Activated CD4-positive, alpha-beta memory T cell treated with anti-CD3 and anti-CD28 coated beads for 36 hours (primary cell): Measurements from ENCODE around the gene BEND3. TPM values are rescaled to one million over a fixed set of nuclear protein-coding genes. Genes with fewer than 3 reads are reported as not detected.
"Not testable (repeated sequence)": the region's sequence is repeated elsewhere in the genome, so short reads cannot be mapped to it uniquely, and the experiment has no call there.

ENCODE experiments used
- CTCF ChIA-PET: fragments of 350-600 bp; sonication (Branson Sonifier 250); formaldehyde crosslinking; loops from one replicate; lab custom pipeline; 2021; ENCODE audit warnings: antibody characterized with exemption, inconsistent platforms; lab: Charles Lee
- POLR2A ChIA-PET: fragments of 350-600 bp; sonication (Branson Sonifier 250); formaldehyde crosslinking; loops from one replicate; lab custom pipeline; 2021; ENCODE audit warnings: antibody characterized with exemption; lab: Charles Lee
- DNase-seq: peaks from one replicate; pipeline ENCODE4 v3.0.0-alpha.2; 2020
- H3K27ac Mint-ChIP-seq: one replicate; pipeline ENCODE4 v1.8.0; 2021; ENCODE audit warnings: mixed read lengths
- H3K27me3 Mint-ChIP-seq: one replicate; pipeline ENCODE4 v1.8.0; 2021; ENCODE audit warnings: mixed read lengths
- H3K36me3 Mint-ChIP-seq: one replicate; pipeline ENCODE4 v1.8.0; 2021; ENCODE audit warnings: mixed read lengths
- H3K4me1 Mint-ChIP-seq: one replicate; pipeline ENCODE4 v1.8.0; 2021; ENCODE audit warnings: low read depth, mixed read lengths
- H3K4me3 Mint-ChIP-seq: one replicate; pipeline ENCODE4 v1.8.0; 2021; ENCODE audit warnings: mild to moderate bottlenecking, mixed read lengths
- H3K9me3 Mint-ChIP-seq: one replicate; pipeline ENCODE4 v1.8.0; 2021; ENCODE audit warnings: mixed read lengths
- intact Hi-C: fragments of 100-400 bp; cut with micrococcal nuclease; formaldehyde crosslinking; loops from one replicate; pipeline ENCODE4 v1.15.1; 2023
- total RNA-seq, 2 experiments: library from RNA; stranded (reverse); gene quantifications; one replicate each; pipeline ENCODE4 v1.2.3, GENCODE V29; 2021

Gene BEND3
- total RNA-seq, 2 experiments from 2014 or later = 4.4 to 4.5 TPM

DNA sequence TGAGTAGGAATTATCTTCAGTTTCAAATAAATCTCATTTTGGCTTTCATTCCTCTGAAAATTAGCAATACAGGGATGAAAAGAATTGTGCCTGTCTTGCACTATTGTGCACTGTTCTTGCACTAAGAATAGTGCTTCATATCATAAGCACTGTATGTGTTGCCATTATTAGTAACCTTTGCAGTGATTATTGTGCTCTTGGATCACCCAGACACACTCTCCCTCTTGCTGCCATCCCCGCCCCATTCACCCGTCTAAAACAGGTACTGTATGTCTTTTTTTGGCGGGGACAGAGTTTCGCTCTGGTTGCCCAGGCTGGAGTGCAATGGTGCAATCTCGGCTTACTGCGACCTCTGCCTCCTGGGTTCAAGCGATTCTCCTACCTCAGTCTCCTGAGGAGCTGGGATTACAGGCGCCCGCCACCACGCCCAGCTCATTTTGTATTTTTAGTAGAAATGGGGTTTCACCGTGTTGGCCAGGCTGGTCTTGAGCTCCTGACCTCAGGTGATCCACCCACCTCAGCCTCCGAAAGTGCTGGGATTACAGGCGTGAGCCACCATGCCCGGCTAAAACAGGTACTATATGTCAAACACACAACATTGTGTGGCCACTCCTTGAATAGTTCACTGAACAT lies 19.8 kb upstream of the BEND3 start:
- not testable (repeated sequence) for DNase-seq, H3K4me1 Mint-ChIP-seq, H3K27ac Mint-ChIP-seq, H3K4me3 Mint-ChIP-seq, H3K27me3 Mint-ChIP-seq, H3K9me3 Mint-ChIP-seq, H3K36me3 Mint-ChIP-seq
- ChIA-PET POLR2A (interaction anchor here (0.6 kb wide), 1 partner anchor 97 kb away, joined by 3 read pairs; no protein-coding TSS in a partner anchor), CTCF (interaction anchor here (0.6 kb wide), 1 partner anchor 95 kb away, joined by 4 read pairs; no protein-coding TSS in a partner anchor)
- intact Hi-C loops = loop anchor here (10.0 kb wide), 1 partner anchor 540 kb away; no protein-coding TSS in a partner anchor

GRCh38 chr6:107132330-107132954 lies 17.1 kb upstream of the BEND3 start:
- peak; percentile 19 for DNase-seq
- Mint-ChIP-seq H3K27me3 (no peaks in the 10 kb centered on the region), H3K9me3 (no peaks in the 10 kb centered on the region), H3K27ac (no peak overlapping the region), H3K4me3 (no peak overlapping the region), H3K4me1 (no peaks in the 10 kb centered on the region), H3K36me3 (no peaks in the 10 kb centered on the region)
- intact Hi-C loops = loop anchor here (10.0 kb wide), 1 partner anchor 542 kb away; no protein-coding TSS in a partner anchor
- ChIA-PET POLR2A (no interaction called here), CTCF (interaction anchor here (0.6 kb wide), 1 partner anchor 456 kb away, joined by 3 read pairs; no protein-coding TSS in a partner anchor)

GRCh38 chr6:107129370-107129925 lies 14.1 kb upstream of the BEND3 start:
- ChIA-PET POLR2A (no interaction called here), CTCF (no interaction called here)
- H3K9me3 Mint-ChIP-seq = no peaks in the 10 kb centered on the region
- intact Hi-C loops = no loop called here
- DNase-seq = no peak
- H3K27me3 Mint-ChIP-seq = no peaks in the 10 kb centered on the region
- no peaks in the 10 kb centered on the region for H3K36me3 Mint-ChIP-seq
- no peaks in the 10 kb centered on the region for H3K4me1 Mint-ChIP-seq
- H3K4me3 Mint-ChIP-seq = no peak overlapping the region
- H3K27ac Mint-ChIP-seq = no peak overlapping the region

DNA sequence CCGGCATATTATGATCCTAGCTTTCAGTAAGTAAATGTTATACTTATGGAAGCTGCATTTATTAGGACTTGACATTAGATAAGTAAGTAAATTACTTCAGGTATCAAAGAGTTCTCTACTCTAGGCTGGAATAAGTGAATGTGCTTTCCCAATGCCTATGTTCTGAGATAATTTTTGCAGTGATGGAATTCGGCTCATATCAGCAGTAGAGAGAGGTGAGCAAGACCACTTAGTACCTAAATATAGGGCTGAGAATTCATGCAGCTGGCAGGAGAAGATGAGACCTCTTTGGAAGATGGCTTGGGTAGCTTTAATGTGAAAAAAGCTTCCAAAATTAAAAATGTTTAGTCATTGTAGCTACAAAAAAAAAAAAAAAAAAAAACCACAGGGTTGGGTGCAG lies 13.3 kb upstream of the BEND3 start:
- Mint-ChIP-seq H3K36me3 (no peaks in the 10 kb centered on the region), H3K4me3 (no peak overlapping the region), H3K27me3 (no peaks in the 10 kb centered on the region), H3K4me1 (no peaks in the 10 kb centered on the region), H3K9me3 (no peaks in the 10 kb centered on the region), H3K27ac (no peak overlapping the region)
- intact Hi-C loops = no loop called here
- DNase-seq = no peak
- ChIA-PET POLR2A (no interaction called here), CTCF (no interaction called here)

DNA sequence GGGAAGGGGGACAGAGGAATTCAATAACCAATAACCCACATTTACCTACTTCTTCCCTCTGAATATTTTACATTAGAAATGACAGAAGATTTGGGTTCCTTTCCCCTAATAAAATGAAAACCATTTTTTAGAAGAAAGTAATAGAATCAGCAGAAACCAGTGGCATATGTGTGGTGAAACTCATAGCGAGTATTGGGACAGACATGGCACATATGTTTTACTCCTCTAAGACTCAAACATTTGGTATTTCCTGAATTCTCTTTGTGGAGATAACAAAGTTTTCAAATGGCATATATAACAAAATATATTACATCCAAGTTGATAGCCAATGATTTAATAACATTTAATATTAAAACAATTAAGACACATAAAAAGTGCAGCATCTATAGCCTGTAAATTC lies 12.9 kb upstream of the BEND3 start:
- H3K4me1 Mint-ChIP-seq = no peaks in the 10 kb centered on the region
- intact Hi-C loops = no loop called here
- no peaks in the 10 kb centered on the region for H3K9me3 Mint-ChIP-seq
- no peak overlapping the region for H3K4me3 Mint-ChIP-seq
- POLR2A ChIA-PET = no interaction called here
- DNase-seq = no peak
- H3K36me3 Mint-ChIP-seq = no peaks in the 10 kb centered on the region
- CTCF ChIA-PET = no interaction called here
- H3K27ac Mint-ChIP-seq = no peak overlapping the region
- no peaks in the 10 kb centered on the region for H3K27me3 Mint-ChIP-seq

DNA sequence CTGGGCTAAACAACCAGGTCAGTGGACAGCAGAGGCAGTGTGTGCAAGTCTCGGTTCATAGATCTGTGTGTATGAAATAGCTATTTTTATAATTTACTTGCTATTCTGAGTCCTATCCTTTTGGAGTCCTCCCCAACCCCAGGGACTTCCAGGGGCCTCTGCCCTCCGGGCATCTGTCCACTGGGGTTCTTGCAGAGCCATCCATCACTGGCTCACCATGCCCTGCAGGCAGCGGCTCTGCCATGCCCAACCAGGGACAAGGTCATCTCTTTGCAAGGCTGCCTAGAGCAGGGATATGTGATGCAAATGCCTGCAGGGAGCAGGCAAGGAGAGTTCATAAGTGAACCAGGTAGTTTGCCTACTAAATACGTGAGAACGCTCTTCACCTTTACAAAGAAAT lies 10.5 kb upstream of the BEND3 start:
- intact Hi-C loops = no loop called here
- ChIA-PET POLR2A (no interaction called here), CTCF (interaction anchor here (1.0 kb wide), 1 partner anchor 10 kb away, joined by 3 read pairs; the partner anchor contains the start of gene BEND3)
- H3K4me1 Mint-ChIP-seq = no peaks in the 10 kb centered on the region
- no peaks in the 10 kb centered on the region for H3K36me3 Mint-ChIP-seq
- no peaks in the 10 kb centered on the region for H3K9me3 Mint-ChIP-seq
- no peak for DNase-seq
- no peak overlapping the region for H3K4me3 Mint-ChIP-seq
- no peak overlapping the region for H3K27ac Mint-ChIP-seq
- no peaks in the 10 kb centered on the region for H3K27me3 Mint-ChIP-seq

DNA sequence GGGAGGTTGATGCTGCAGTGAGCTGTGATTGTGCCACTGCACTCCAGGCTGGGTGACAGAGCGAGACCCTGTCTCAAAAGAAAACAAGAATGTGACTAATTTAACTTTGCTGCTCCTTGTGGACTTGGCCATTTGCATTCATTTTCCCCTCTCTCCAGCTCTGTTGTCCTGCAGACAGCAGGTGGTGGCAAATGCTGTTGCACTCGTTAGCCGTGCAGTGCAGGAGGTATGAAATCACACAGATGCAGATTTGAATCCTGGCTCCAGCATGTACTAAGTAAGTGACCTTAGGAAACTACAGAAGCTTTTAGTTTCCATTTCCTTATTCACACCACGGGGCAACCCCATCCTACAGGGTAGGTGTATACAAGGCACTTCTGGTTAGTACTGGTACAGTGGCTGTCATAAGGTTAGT lies 9.6 kb upstream of the BEND3 start:
- no peak for DNase-seq
- no peak overlapping the region for H3K27ac Mint-ChIP-seq
- no peaks in the 10 kb centered on the region for H3K27me3 Mint-ChIP-seq
- no peak overlapping the region for H3K4me3 Mint-ChIP-seq
- no peaks in the 10 kb centered on the region for H3K4me1 Mint-ChIP-seq
- intact Hi-C loops = no loop called here
- H3K36me3 Mint-ChIP-seq = no peaks in the 10 kb centered on the region
- ChIA-PET CTCF (interaction anchor here (0.8 kb wide), 1 partner anchor 9 kb away, joined by 3 read pairs; the partner anchor contains the start of gene BEND3), POLR2A (no interaction called here)
- H3K9me3 Mint-ChIP-seq = no peaks in the 10 kb centered on the region

- DNase-seq = no peak
- no peaks in the 10 kb centered on the region for H3K9me3 Mint-ChIP-seq
- H3K27me3 Mint-ChIP-seq = no peaks in the 10 kb centered on the region
- CTCF ChIA-PET = no interaction called here
- POLR2A ChIA-PET = no interaction called here
- no peak overlapping the region for H3K27ac Mint-ChIP-seq
- H3K4me1 Mint-ChIP-seq = no peaks in the 10 kb centered on the region
- intact Hi-C loops = no loop called here
- H3K4me3 Mint-ChIP-seq = no peak overlapping the region
- H3K36me3 Mint-ChIP-seq = no peaks in the 10 kb centered on the region
Observed at GRCh38 chr6:107123501-107123900, 8.2 kb upstream of the BEND3 start.

GRCh38 chr6:107122748-107123147 lies 7.4 kb upstream of the BEND3 start:
- CTCF ChIA-PET = no interaction called here
- Mint-ChIP-seq H3K9me3 (no peaks in the 10 kb centered on the region), H3K27me3 (no peaks in the 10 kb centered on the region), H3K36me3 (no peaks in the 10 kb centered on the region), H3K4me3 (no peak overlapping the region), H3K4me1 (no peaks in the 10 kb centered on the region), H3K27ac (no peak overlapping the region)
- POLR2A ChIA-PET = no interaction called here
- intact Hi-C loops = no loop called here
- no peak for DNase-seq

DNA sequence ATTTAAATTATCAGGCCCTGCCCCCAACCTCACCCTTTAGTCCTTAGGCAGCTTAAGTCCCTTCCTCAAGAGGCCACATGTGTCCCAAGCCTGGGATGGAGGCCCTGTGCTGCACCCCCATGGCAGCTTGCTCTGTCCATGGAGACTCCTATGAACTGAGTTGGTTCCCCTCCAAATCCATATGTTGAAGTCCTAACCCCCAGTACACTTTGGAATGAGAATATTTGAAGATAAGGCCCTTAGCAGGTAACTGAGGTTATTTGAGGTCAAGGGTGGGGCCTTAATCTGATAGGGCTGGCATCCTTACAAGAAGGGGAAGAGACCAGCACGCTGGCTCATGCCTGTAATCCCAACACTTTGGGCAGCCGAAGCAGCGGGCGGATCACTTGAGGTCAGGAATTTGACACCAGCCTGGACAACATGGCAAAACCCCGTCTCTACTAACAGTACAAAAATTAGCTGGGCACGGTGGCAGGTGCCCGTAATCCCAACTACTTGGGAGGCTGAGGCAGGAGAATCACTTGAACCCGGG lies 6.7 kb upstream of the BEND3 start:
- Mint-ChIP-seq H3K4me1 (no peaks in the 10 kb centered on the region), H3K27me3 (peaks cover 1% of the 10 kb centered on the region), H3K9me3 (no peaks in the 10 kb centered on the region), H3K36me3 (no peaks in the 10 kb centered on the region), H3K27ac (no peak overlapping the region), H3K4me3 (no peak overlapping the region)
- no peak for DNase-seq
- intact Hi-C loops = no loop called here
- ChIA-PET POLR2A (no interaction called here), CTCF (no interaction called here)

DNA sequence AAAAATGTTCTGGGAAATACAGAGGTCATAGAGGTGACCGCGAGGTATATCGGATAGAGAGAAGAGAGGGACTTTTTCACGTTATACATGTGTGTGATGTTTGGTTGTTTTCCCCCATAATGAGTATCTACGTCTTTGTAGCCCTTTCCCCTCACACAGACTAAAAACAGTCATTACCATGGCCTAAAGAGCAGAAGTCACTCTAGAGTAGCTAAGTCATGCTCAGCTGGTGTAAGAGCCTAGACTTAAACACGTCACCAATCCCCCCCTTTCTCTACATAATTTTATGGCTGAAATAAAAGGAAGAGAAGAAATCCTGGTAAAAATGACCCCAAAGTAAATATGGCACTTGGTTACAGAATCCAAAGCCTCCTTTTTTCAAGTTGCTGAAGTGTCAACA lies 6.0 kb upstream of the BEND3 start:
- Mint-ChIP-seq H3K27me3 (peaks cover 7% of the 10 kb centered on the region), H3K4me1 (peaks cover 6% of the 10 kb centered on the region), H3K9me3 (no peaks in the 10 kb centered on the region), H3K36me3 (no peaks in the 10 kb centered on the region), H3K27ac (no peak overlapping the region), H3K4me3 (no peak overlapping the region)
- POLR2A ChIA-PET = no interaction called here
- no peak for DNase-seq
- intact Hi-C loops = no loop called here
- CTCF ChIA-PET = interaction anchor here (0.6 kb wide), 1 partner anchor 34 kb away, joined by 3 read pairs; no protein-coding TSS in a partner anchor

DNA sequence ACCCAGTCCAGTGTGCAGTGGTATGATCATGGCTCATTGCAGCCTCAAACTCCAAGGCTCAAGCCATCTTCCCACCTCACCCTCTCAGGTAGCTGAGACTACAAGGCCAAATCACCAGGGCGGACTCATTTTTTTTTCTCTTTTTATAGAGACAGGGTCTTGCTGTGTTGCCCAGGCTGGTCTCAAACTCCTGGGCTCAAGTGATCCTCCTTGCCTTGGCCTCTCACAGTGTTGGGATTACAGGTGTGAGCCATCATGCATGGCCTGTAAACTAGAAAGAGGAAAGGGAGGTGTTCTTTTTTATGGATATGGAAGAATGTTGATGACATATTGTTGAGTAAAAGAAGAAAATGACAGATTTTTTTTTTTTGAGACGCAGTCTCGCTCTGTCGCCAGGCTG lies 5.1 kb upstream of the BEND3 start:
- intact Hi-C loops = no loop called here
- Mint-ChIP-seq H3K4me1 (peaks cover 10% of the 10 kb centered on the region), H3K9me3 (no peaks in the 10 kb centered on the region), H3K4me3 (no peak overlapping the region), H3K27ac (no peak overlapping the region), H3K27me3 (peaks cover 7% of the 10 kb centered on the region), H3K36me3 (no peaks in the 10 kb centered on the region)
- DNase-seq = no peak
- ChIA-PET CTCF (interaction anchor here (0.5 to 0.8 kb wide), 4 partner anchors 33 to 512 kb away, joined by 3 to 5 read pairs (median 4); no protein-coding TSS in a partner anchor), POLR2A (interaction anchor here (0.6 kb wide), 1 partner anchor 13 kb away, joined by 4 read pairs; no protein-coding TSS in a partner anchor)
